H1 (cell line): Measurements from ENCODE around the gene EEF1AKMT1. TPM values are rescaled to one million over a fixed set of nuclear protein-coding genes. Genes with fewer than 3 reads are reported as not detected.

Source experiments
- CTCF ChIA-PET: fragments of 300-600 bp; sonication (Branson Sonifier 250); formaldehyde crosslinking; loops from one replicate; lab custom pipeline; 2021; ENCODE audit not compliant: partially characterized antibody; lab: Charles Lee
- POLR2A ChIA-PET: fragments of 300-600 bp; sonication (Branson Sonifier 250); formaldehyde crosslinking; loops from one replicate; lab custom pipeline; 2021; ENCODE audit warnings: inconsistent platforms; ENCODE audit not compliant: partially characterized antibody; lab: Charles Lee
- DNase-seq, 2 experiments: peaks; one replicate each; pipeline versions ENCODE4 v3.0.0 to v3.0.0-alpha.2; 2010 to 2022; ENCODE audit warnings: low spot score in 2 of 2, low read depth in 1 of 2, mixed read lengths in 1 of 2
- FAIRE-seq: peaks from 2 replicates; lab custom pipeline; 2011; peaks lifted over from hg19 to GRCh38; lab: Jason Lieb, UNC
- H2AFZ ChIP-seq: 2 replicates; pipeline ENCODE4 v1.8.1; 2012; ENCODE audit warnings: low read length, inconsistent platforms
- H2AK5ac ChIP-seq: 2 replicates; pipeline ENCODE4 v1.6.1; 2013; ENCODE audit warnings: low read depth, low read length
- H2BK120ac ChIP-seq: replicated peaks from 2 replicates; pipeline ENCODE3; 2013; ENCODE audit warnings: low read depth, low read length, inconsistent platforms
- H2BK12ac ChIP-seq: 2 replicates; pipeline ENCODE4 v1.6.1; 2013; ENCODE audit warnings: low read depth, low read length
- H2BK15ac ChIP-seq: 2 replicates; pipeline ENCODE4 v1.6.1; 2013; ENCODE audit warnings: low read length
- H2BK20ac ChIP-seq: 2 replicates; pipeline ENCODE4 v1.6.1; 2013; ENCODE audit warnings: low read length
- H2BK5ac ChIP-seq: 2 replicates; pipeline ENCODE4 v1.6.1; 2013; ENCODE audit warnings: low read depth, low read length
- H3K14ac ChIP-seq: 2 replicates; pipeline ENCODE4 v1.6.1; 2013; ENCODE audit warnings: inconsistent platforms; ENCODE audit not compliant: insufficient read length
- H3K18ac ChIP-seq: 2 replicates; pipeline ENCODE4 v1.6.1; 2013; ENCODE audit warnings: low read length; ENCODE audit errors: extremely low read depth
- H3K23ac ChIP-seq: 2 replicates; pipeline ENCODE4 v1.6.1; 2013; ENCODE audit warnings: inconsistent platforms; ENCODE audit not compliant: insufficient read length
- H3K23me2 ChIP-seq: 2 replicates; pipeline ENCODE4 v1.6.1; 2013; ENCODE audit warnings: low read depth, low read length
- H3K27ac ChIP-seq: 2 replicates; pipeline ENCODE4 v1.6.1; 2011; ENCODE audit warnings: low read depth, low read length, inconsistent platforms
- H3K27me3 ChIP-seq, 4 experiments: replicated peaks in 1 of 4; 1 replicate in 1 of 4; 2 replicates in 3 of 4; pipeline versions ENCODE4 v1.6.1 to v1.8.1; 2011 to 2013; ENCODE audit warnings: low read length in 3 of 4, mild to moderate bottlenecking in 3 of 4, inconsistent platforms in 2 of 4, mixed read lengths in 2 of 4, moderate library complexity in 1 of 4; ENCODE audit not compliant: control insufficient read depth in 3 of 4, insufficient read depth in 3 of 4; ENCODE audit errors: extremely low read depth in 1 of 4
- H3K36me3 ChIP-seq, 4 experiments: 2 replicates each; pipeline versions ENCODE4 v1.6.1 to v1.8.1; 2011 to 2013; ENCODE audit warnings: mild to moderate bottlenecking in 4 of 4, low read length in 3 of 4, moderate library complexity in 2 of 4, control low read depth in 1 of 4, inconsistent platforms in 1 of 4; ENCODE audit not compliant: insufficient read depth in 4 of 4, control insufficient read depth in 2 of 4
- H3K4ac ChIP-seq: replicated peaks from 2 replicates; pipeline ENCODE3; 2013; ENCODE audit warnings: low read length, low read depth, mixed read lengths, inconsistent platforms; ENCODE audit not compliant: insufficient read length
- H3K4me1 ChIP-seq, 4 experiments: replicated peaks in 1 of 4; 1 replicate in 1 of 4; 2 replicates in 3 of 4; pipeline versions ENCODE4 v1.6.1 to v1.8.1; 2011 to 2013; ENCODE audit warnings: low read length in 3 of 4, inconsistent platforms in 2 of 4, mixed read lengths in 1 of 4; ENCODE audit not compliant: insufficient read depth in 4 of 4, control insufficient read depth in 3 of 4
- H3K4me2 ChIP-seq, 2 experiments: 2 replicates each; pipeline versions ENCODE4 v1.6.1 to v1.8.1; 2011 to 2013; ENCODE audit warnings: low read depth in 2 of 2, low read length in 2 of 2, control low read depth in 1 of 2, inconsistent platforms in 1 of 2, mild to moderate bottlenecking in 1 of 2; ENCODE audit not compliant: insufficient read depth in 1 of 2
- H3K4me3 ChIP-seq, 4 experiments: fragments of 200-600, 300-600 bp in 1 of 4; sonication (generic), shearing (Covaris generic), sonication (Bioruptor Twin) in 1 of 4; 2 replicates each; pipeline versions ENCODE4 v1.5.1 to v1.8.1; 2011 to 2016; ENCODE audit warnings: low read length in 4 of 4, low read depth in 3 of 4, control low read depth in 2 of 4, inconsistent platforms in 2 of 4, mild to moderate bottlenecking in 2 of 4, mixed read lengths in 1 of 4, moderate library complexity in 1 of 4; ENCODE audit not compliant: insufficient read depth in 2 of 4; ENCODE audit errors: extremely low read depth in 1 of 4
- H3K56ac ChIP-seq: replicated peaks from 2 replicates; pipeline ENCODE3; 2013; ENCODE audit warnings: low read depth, mild to moderate bottlenecking, mixed read lengths, low read length, inconsistent platforms; ENCODE audit not compliant: insufficient read length
- H3K79me1 ChIP-seq: 2 replicates; pipeline ENCODE4 v1.6.1; 2013; ENCODE audit warnings: low read depth, low read length, control low read depth
- H3K79me2 ChIP-seq, 2 experiments: 2 replicates each; pipeline versions ENCODE4 v1.6.1 to v1.8.1; 2012 to 2013; ENCODE audit warnings: low read length in 2 of 2, mild to moderate bottlenecking in 2 of 2, inconsistent platforms in 1 of 2; ENCODE audit not compliant: insufficient read depth in 2 of 2, control insufficient read depth in 1 of 2
- H3K9ac ChIP-seq, 4 experiments: replicated peaks in 1 of 4; 1 replicate in 1 of 4; 2 replicates in 3 of 4; pipeline versions ENCODE4 v1.6.1 to v1.8.1; 2011 to 2013; ENCODE audit warnings: low read depth in 3 of 4, low read length in 3 of 4, control low read depth in 2 of 4, mild to moderate bottlenecking in 2 of 4, moderate library complexity in 2 of 4, inconsistent platforms in 1 of 4; ENCODE audit errors: extremely low read depth in 1 of 4
- H3K9me3 ChIP-seq, 2 experiments: 2 replicates each; pipeline versions ENCODE4 v1.6.1 to v1.8.1; 2012 to 2013; ENCODE audit warnings: mild to moderate bottlenecking in 2 of 2, moderate library complexity in 2 of 2, control low read depth in 1 of 2, inconsistent platforms in 1 of 2, low read depth in 1 of 2, low read length in 1 of 2, mixed read lengths in 1 of 2; ENCODE audit not compliant: insufficient read depth in 2 of 2
- H4K20me1 ChIP-seq, 2 experiments: replicated peaks in 1 of 2; 2 replicates each; pipeline versions ENCODE3 to v1.8.1; 2011 to 2013; ENCODE audit warnings: inconsistent platforms in 2 of 2, low read length in 2 of 2, mild to moderate bottlenecking in 1 of 2; ENCODE audit not compliant: insufficient read depth in 2 of 2, control insufficient read depth in 1 of 2
- H4K5ac ChIP-seq: 2 replicates; pipeline ENCODE4 v1.6.1; 2013; ENCODE audit warnings: low read length, low read depth, mixed read lengths, inconsistent platforms; ENCODE audit not compliant: insufficient read length
- H4K8ac ChIP-seq: 2 replicates; pipeline ENCODE4 v1.8.0; 2013; ENCODE audit warnings: mild to moderate bottlenecking, moderate library complexity, low read length, inconsistent platforms; ENCODE audit not compliant: insufficient read depth; ENCODE audit errors: extremely low read depth
- H4K91ac ChIP-seq: replicated peaks from 2 replicates; pipeline ENCODE3; 2013; ENCODE audit warnings: low read length, mixed read lengths, inconsistent platforms; ENCODE audit not compliant: insufficient read length
- ASH2L ChIP-seq: fragments of 200-600, 300-600 bp; sonication (generic); IDR thresholded peaks from one replicate; pipeline ENCODE4 v1.7.1; 2017; ENCODE audit warnings: low read length
- EZH2 ChIP-seq: fragments of 200-600 bp; sonication (generic); IDR thresholded peaks from 2 replicates; pipeline ENCODE4 v1.7.1; 2012; ENCODE audit warnings: low read depth, mild to moderate bottlenecking, moderate library complexity, low read length, inconsistent platforms; ENCODE audit not compliant: severe bottlenecking
- NANOG ChIP-seq: IDR thresholded peaks from 2 replicates; pipeline ENCODE4 v1.6.1; 2011; ENCODE audit warnings: low read length, low read depth, mild to moderate bottlenecking, inconsistent platforms; ENCODE audit not compliant: insufficient read depth, poor library complexity, severe bottlenecking
- POLR2A ChIP-seq, 2 experiments: IDR thresholded peaks; 1 replicate in 1 of 2; 2 replicates in 1 of 2; pipeline ENCODE4 v1.6.1; 2011; ENCODE audit warnings: low read depth in 2 of 2, low read length in 2 of 2, mild to moderate bottlenecking in 2 of 2; ENCODE audit errors: control extremely low read depth in 1 of 2
- RFX5 ChIP-seq: IDR thresholded peaks from 2 replicates; pipeline ENCODE4 v1.6.1; 2011; ENCODE audit warnings: low read depth, low read length, improper control_type of control experiment, borderline replicate concordance
- SP1 ChIP-seq: IDR thresholded peaks from 2 replicates; pipeline ENCODE4 v1.6.1; 2011; ENCODE audit warnings: low read depth, low read length
- SRF ChIP-seq: IDR thresholded peaks from 2 replicates; pipeline ENCODE4 v1.6.1; 2011; ENCODE audit warnings: mild to moderate bottlenecking, low read depth, low read length, moderate library complexity
- TAF1 ChIP-seq: IDR thresholded peaks from 2 replicates; pipeline ENCODE4 v1.6.1; 2011; ENCODE audit warnings: mild to moderate bottlenecking, low read depth, low read length
- WGBS, 2 experiments: shearing (Covaris generic) in 1 of 2; methylation state at CpG; one replicate each; pipeline versions ENCODE4 v1.1.6 to v1.1.7; 2013 to 2015; ENCODE audit warnings: low lambda C conversion rate in 2 of 2, mixed read lengths in 2 of 2, inconsistent platforms in 1 of 2, low coverage in 1 of 2, missing lambda C conversion rate in 1 of 2; ENCODE audit not compliant: insufficient replicate concordance in 2 of 2, insufficient coverage in 1 of 2, insufficient read length in 1 of 2; ENCODE audit errors: extremely low coverage in 1 of 2, missing lambda C conversion rate in 1 of 2; 5-methylcytosine and 5-hydroxymethylcytosine counted together
- polyA plus RNA-seq, 7 experiments: library from polyadenylated mRNA; depleted of rRNA in 3 of 7; stranded (reverse) in 5 of 7; unstranded in 2 of 7; fragments of >200 nt in 5 of 7; fragments of 200-250 nt in 2 of 7; gene quantifications; 1 replicate in 5 of 7; 2 replicates in 1 of 7; 4 replicates in 1 of 7; pipeline versions ENCODE4 v1.2.1 to v1.2.3, GENCODE V29; 2011 to 2013; ENCODE audit warnings: missing spikeins in 2 of 7, mixed read lengths in 2 of 7
- total RNA-seq: library from RNA; stranded (reverse); fragmentation: NEBNext Ultra II Directional; extraction: Animal tissue kit (Norgen Biotek cat#: 25700); gene quantifications from 2 replicates; pipeline ENCODE4 v1.2.1, GENCODE V29; 2021
- TF ChIP-seq, protein P1 (sequence below): IDR thresholded peaks from 2 replicates; pipeline ENCODE4 v1.6.1; 2011; ENCODE audit warnings: low read length, improper control_type of control experiment

EEF1AKMT1 gene
- total and polyA plus RNA-seq, 2 of the 8 experiments (the other 6 are each of a cell fraction or from before 2014, with no cell fraction given) = 3.1 to 4.1 TPM

DNA sequence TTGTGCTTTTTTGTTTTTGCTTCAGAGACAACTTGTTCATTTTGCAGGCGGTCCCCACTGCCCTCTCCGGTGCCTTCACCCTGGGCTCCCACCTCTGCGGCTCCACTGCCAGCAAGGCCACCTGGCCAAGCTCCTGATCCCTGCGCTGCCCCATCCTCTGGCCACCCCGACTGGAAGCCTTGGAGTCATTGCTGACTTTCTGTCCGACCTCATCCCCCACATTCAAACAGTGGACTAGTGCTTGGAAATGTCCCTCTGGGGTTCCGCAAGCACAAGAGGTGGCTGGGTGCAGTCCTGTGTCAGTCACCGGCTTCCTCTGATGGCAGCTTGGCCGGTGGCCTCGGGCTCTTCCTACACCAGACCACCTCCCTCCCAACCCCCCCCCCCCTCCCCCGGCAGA is 53.3 kb downstream of the EEF1AKMT1 start:
- H3K9me3 ChIP-seq = no peaks in the 10 kb centered on the region; a peak in 1 of 4 replicates
- no peak for FAIRE-seq
- H3K9ac ChIP-seq = no peak overlapping the region
- H4K91ac ChIP-seq = no peak overlapping the region
- H2AK5ac ChIP-seq = no peak overlapping the region
- no peak overlapping the region for H3K23ac ChIP-seq
- H3K27ac ChIP-seq = no peak overlapping the region
- H3K4me1 ChIP-seq = peaks cover 0 to 3% (median 0%) of the 10 kb centered on the region in 4 experiments; a peak in 3 of 7 replicates
- H2BK20ac ChIP-seq = no peak overlapping the region
- no peak overlapping the region for H2BK15ac ChIP-seq
- DNase-seq = no peak
- no peak overlapping the region for H2BK12ac ChIP-seq
- peaks cover 15% of the 10 kb centered on the region for H3K23me2 ChIP-seq
- H3K4me3 ChIP-seq = no peak overlapping the region
- H2AFZ ChIP-seq = no peak overlapping the region
- no peak overlapping the region for H4K8ac ChIP-seq
- no peak overlapping the region for H2BK5ac ChIP-seq
- H3K4ac ChIP-seq = no peak overlapping the region
- WGBS, 2 experiments = 93% methylated on average over 6 of the region's 11 CpGs; no CpG with 5 or more reads in 1 of the 2 experiments
- H3K36me3 ChIP-seq = no peaks in the 10 kb centered on the region
- H3K18ac ChIP-seq = no peak overlapping the region
- H3K56ac ChIP-seq = no peak overlapping the region
- no peak overlapping the region for H2BK120ac ChIP-seq
- no peak overlapping the region for H3K14ac ChIP-seq
- ChIA-PET CTCF (interaction anchor here (1.3 kb wide), 2 partner anchors 59 to 226 kb away, joined by 3 to 4 read pairs; no protein-coding TSS in a partner anchor), POLR2A (no interaction called here)
- H3K27me3 ChIP-seq = peaks cover 2 to 29% (median 18%) of the 10 kb centered on the region in 4 experiments; a peak in 6 of 7 replicates
- TF ChIP-seq ASH2L = no peak
- TF ChIP-seq, protein P1, sequence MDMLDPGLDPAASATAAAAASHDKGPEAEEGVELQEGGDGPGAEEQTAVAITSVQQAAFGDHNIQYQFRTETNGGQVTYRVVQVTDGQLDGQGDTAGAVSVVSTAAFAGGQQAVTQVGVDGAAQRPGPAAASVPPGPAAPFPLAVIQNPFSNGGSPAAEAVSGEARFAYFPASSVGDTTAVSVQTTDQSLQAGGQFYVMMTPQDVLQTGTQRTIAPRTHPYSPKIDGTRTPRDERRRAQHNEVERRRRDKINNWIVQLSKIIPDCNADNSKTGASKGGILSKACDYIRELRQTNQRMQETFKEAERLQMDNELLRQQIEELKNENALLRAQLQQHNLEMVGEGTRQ = no peak
- no peak for TF ChIP-seq NANOG
- TF ChIP-seq SP1 = no peak
- TF ChIP-seq SRF = no peak
- TF ChIP-seq EZH2 = no peak
- TF ChIP-seq RFX5 = no peak
- TF ChIP-seq POLR2A (IDR thresholded peaks at IDR 0.05; ENCODE audit: control extremely low read depth in 1 of 2, low read depth in 2 of 2, low read length in 2 of 2) = no peak
- no peak for TF ChIP-seq TAF1
- no peaks in the 10 kb centered on the region for H3K79me2 ChIP-seq
- no peak overlapping the region for H4K5ac ChIP-seq
- H3K4me2 ChIP-seq = no peak overlapping the region; a peak in 1 of 4 replicates
- H3K79me1 ChIP-seq = no peaks in the 10 kb centered on the region; the same call in 1 of the 2 replicates
- H4K20me1 ChIP-seq = peaks cover 0 to 10% of the 10 kb centered on the region in 2 experiments
